ENCODE data around the gene CFAP206.

CFAP206 gene

DNA sequence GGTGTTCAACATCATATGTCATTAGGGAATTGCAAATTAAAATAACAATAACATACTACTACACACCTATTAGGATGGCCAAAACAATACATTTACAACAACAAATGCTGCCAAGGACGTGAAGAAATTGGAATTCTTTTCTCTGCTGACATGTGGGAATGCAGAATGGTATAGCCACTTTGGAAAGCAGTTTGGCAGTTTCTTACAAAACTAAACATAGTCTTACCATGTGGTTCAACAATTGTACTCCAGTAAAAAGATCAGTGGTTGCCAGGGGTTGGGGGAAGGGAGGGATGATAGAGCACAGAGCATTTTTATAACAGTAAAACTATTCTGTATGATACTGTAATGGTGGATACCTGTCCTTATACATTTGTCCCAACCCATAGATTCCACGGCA, 12.3 kb upstream of the CFAP206 start:
- TF ChIP-seq, protein P1, sequence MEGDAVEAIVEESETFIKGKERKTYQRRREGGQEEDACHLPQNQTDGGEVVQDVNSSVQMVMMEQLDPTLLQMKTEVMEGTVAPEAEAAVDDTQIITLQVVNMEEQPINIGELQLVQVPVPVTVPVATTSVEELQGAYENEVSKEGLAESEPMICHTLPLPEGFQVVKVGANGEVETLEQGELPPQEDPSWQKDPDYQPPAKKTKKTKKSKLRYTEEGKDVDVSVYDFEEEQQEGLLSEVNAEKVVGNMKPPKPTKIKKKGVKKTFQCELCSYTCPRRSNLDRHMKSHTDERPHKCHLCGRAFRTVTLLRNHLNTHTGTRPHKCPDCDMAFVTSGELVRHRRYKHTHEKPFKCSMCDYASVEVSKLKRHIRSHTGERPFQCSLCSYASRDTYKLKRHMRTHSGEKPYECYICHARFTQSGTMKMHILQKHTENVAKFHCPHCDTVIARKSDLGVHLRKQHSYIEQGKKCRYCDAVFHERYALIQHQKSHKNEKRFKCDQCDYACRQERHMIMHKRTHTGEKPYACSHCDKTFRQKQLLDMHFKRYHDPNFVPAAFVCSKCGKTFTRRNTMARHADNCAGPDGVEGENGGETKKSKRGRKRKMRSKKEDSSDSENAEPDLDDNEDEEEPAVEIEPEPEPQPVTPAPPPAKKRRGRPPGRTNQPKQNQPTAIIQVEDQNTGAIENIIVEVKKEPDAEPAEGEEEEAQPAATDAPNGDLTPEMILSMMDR (IDR thresholded peaks at IDR 0.05; ENCODE audit: low read depth, low read length): no peak
- no peak for DNase-seq (ENCODE audit: low read depth in 2 of 2)
- H3K4me3 ChIP-seq (replicated peaks in 1 of 2; ENCODE audit: low read depth in 2 of 2, low read length in 2 of 2): no peak overlapping the region

- H3K4me3 ChIP-seq (replicated peaks in 1 of 2; ENCODE audit: low read depth in 2 of 2, low read length in 2 of 2): no peak overlapping the region
- no peak for DNase-seq (ENCODE audit: low read depth in 2 of 2)
These were observed 11.0 kb upstream of the CFAP206 start for GRCh38 chr6:87396595-87397392.

DNA sequence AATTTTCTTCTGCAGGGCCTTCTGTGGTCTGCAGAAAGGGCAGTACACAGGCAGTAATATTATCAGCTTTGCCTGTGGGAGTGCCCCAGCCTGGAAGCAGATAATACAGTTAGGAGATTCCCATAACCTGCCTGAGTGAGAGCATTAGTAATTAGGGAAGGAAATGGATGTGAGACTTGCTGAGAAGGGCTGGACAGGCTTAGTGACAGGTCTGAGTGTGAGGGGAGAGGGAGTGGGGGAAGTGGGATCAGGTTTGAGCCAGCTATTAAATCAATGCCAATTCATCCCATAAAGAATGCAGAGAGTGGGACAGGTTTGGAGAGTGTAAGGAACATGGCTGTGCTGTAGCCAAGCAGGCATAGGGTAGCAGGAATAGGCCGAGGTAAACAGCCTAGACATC, 10.1 kb upstream of the CFAP206 start:
- TF ChIP-seq, protein P1 (IDR thresholded peaks at IDR 0.05; ENCODE audit: low read depth, low read length): no peak
- H3K4me3 ChIP-seq (replicated peaks in 1 of 2; ENCODE audit: low read depth in 2 of 2, low read length in 2 of 2): no peak overlapping the region
- DNase-seq (ENCODE audit: low read depth in 2 of 2): no peak

More at GRCh38 chr6:87396595-87397392, 11.0 kb upstream of the CFAP206 start:
- TF ChIP-seq, protein P1 (IDR thresholded peaks at IDR 0.05; ENCODE audit: low read depth, low read length): no peak

GRCh38 chr6:87401832-87402231, 5.9 kb upstream of the CFAP206 start:
- H3K4me3 ChIP-seq (replicated peaks in 1 of 2; ENCODE audit: low read depth in 2 of 2, low read length in 2 of 2): no peak overlapping the region
- DNase-seq (ENCODE audit: low read depth in 2 of 2): no peak
- TF ChIP-seq, protein P1 (IDR thresholded peaks at IDR 0.05; ENCODE audit: low read depth, low read length): no peak

DNA sequence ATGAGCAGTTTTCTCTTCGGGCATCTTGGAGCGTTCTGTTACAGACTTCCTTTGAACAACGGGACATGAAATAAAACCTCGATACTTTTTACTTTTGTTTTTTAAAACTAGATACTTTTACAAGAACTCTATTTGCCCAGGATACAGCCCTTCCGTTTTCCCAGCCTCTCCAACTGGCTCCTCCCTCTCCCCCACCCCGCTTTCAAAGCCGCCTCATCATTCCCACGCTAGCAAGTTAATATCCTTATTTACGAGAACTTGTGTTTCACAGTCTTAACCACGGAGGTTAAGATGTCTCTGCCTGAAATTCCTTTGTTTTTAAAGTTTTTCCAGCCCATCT, 241 bp upstream of the CFAP206 start:
- DNase-seq (ENCODE audit: low read depth in 2 of 2): peak; percentile 54 to 62
- TF ChIP-seq, protein P1 (IDR thresholded peaks at IDR 0.05; ENCODE audit: low read depth, low read length): no peak
- peak overlapping the region; percentile 82 to 96 for H3K4me3 ChIP-seq (replicated peaks in 1 of 2; ENCODE audit: low read depth in 2 of 2, low read length in 2 of 2)

GRCh38 chr6:87408721-87409155, 966 bp downstream of the CFAP206 start:
- peak overlapping the region; percentile 82 to 96 for H3K4me3 ChIP-seq (replicated peaks in 1 of 2; ENCODE audit: low read depth in 2 of 2, low read length in 2 of 2)
- TF ChIP-seq, protein P1 (IDR thresholded peaks at IDR 0.05; ENCODE audit: low read depth, low read length): no peak
- no peak for DNase-seq (ENCODE audit: low read depth in 2 of 2)
